GM18505 (cell line): ENCODE results near the gene NOTCH3.

Source experiments
- ATAC-seq: cut with Tn5 transposase; IDR thresholded peaks from one replicate; pipeline ENCODE4 v1.9.1; 2021; ENCODE audit not compliant: unreplicated experiment
- POLR2A ChIP-seq: IDR thresholded peaks from 4 replicates; pipeline ENCODE4 v1.6.1; 2011; ENCODE audit warnings: borderline replicate concordance; ENCODE audit not compliant: insufficient read depth, insufficient read length; ENCODE audit errors: extremely low read depth

Gene NOTCH3

GRCh38 chr19:15200553-15201364 lies at the start of gene NOTCH3:
NOTCH3 (minus strand) TSS chr19:15200995; CDS start chr19:15200905, 90 bp downstream.
- no peak for ATAC-seq

DNA sequence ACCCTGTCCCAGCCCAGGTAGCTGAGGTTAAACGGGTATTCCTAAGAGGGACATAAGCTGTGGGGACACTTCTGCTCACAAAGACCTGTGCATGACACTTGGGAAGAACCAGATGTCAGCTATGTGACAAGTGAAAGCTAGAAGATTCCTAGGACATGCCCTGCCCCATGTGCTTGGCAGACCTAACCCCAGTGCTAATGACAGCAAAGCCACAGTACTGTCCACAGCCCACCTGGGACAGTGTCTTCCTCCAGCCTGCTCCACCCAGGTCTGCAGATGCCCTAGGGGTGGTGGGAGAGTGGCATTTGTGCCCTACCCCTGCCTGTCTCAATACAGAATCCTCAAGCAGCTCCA lies 49.8 kb upstream of the NOTCH3 start:
- TF ChIP-seq POLR2A = no peak
- ATAC-seq = no peak

More at GRCh38 chr19:15200553-15201364, at the start of gene NOTCH3:
- TF ChIP-seq POLR2A = no peak

DNA sequence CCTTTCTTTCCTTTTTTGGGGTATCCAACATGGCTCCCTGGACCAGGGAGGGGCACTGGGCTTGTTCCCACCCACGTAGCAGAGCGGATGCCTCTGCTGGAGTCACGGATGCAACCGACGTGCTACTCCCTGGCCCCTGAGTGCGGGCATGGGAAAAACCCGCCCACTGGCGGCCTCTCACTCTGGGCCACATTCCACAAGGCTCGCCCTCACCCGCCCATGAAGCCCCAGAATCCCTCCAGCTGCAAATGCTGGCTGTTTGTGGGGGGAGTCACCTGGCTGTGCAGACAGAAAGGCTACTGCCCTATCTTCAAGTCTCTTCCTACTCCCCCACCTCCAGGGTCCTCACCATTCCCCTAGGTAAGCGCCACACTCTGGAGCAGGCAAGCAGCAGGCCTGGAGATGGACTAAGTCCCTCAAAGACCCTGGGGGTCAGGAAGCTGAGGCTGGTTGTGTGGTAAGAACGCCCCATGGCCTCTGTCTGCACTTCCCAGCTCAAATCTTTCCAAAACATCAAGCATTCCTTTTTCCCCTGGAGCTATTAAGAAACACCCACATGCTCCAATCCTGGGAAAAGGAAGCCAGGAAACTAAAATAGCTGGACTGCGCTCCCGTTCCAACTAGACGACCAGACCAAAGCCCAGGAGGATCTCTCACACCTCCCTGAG lies 49.3 kb upstream of the NOTCH3 start:
- TF ChIP-seq POLR2A = no peak
- no peak for ATAC-seq

DNA sequence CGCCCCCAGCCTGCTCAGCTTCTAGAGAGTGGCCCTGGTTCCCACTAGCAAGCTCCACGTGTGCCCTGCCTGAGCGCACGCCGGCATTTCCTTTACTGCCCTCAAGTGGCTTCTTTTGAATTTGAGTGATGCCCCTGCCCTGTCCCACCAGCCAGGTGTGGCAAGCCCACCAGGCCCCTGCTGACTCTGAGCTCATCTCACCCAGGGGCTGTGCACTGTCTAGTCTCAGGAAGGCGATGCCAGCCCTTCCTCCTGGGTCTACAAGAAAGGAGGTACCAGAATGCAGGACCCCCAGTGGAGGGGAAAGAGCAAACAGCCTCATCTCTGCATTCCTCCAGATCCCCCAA lies 48.7 kb upstream of the NOTCH3 start:
- no peak for TF ChIP-seq POLR2A
- ATAC-seq = no peak

DNA sequence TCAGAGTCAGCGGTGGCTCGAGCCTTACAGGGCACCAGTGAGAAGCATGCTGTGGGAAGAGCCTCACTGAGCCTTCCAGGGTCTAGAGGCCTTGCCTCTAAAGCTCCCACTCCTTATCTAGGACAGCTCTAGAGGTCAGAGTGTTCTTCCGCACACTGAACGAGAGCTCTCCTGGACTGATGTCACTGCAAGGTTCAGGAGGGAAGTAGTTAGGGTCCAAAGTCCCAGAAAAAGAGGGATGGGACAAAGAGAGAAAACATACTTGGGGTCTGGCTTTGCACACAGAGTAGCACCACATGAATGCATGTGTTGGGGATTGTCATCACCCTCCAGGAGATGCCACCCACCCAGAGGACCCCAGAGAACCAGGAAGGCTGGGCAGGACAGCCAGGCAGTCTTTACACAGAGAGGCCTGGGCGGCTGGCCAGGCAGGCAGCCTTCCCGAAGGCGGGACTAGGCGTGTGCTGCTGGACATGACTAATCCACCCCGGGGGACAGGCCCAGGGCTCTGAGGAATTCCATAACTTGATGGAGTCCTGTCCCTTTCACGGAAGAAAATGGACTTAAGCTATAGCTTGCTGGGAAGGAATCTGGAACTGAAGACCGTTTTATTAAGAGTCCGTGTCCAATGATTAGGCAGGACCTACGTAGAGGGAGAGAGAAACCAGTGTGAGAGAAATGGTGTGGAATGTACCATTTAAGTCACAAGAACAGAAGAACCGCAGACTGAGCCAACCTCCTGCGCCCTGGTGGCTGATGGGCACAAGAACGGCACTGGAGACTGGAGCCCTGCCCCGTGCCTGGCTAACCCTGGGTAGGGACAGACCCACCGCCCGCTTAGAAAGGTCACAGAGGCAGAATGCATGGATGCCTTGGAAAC lies 48.1 kb upstream of the NOTCH3 start:
- TF ChIP-seq POLR2A = no peak
- no peak for ATAC-seq

- no peak for ATAC-seq
- no peak for TF ChIP-seq POLR2A
These were observed 47.3 kb upstream of the NOTCH3 start for GRCh38 chr19:15248106-15248505.

DNA sequence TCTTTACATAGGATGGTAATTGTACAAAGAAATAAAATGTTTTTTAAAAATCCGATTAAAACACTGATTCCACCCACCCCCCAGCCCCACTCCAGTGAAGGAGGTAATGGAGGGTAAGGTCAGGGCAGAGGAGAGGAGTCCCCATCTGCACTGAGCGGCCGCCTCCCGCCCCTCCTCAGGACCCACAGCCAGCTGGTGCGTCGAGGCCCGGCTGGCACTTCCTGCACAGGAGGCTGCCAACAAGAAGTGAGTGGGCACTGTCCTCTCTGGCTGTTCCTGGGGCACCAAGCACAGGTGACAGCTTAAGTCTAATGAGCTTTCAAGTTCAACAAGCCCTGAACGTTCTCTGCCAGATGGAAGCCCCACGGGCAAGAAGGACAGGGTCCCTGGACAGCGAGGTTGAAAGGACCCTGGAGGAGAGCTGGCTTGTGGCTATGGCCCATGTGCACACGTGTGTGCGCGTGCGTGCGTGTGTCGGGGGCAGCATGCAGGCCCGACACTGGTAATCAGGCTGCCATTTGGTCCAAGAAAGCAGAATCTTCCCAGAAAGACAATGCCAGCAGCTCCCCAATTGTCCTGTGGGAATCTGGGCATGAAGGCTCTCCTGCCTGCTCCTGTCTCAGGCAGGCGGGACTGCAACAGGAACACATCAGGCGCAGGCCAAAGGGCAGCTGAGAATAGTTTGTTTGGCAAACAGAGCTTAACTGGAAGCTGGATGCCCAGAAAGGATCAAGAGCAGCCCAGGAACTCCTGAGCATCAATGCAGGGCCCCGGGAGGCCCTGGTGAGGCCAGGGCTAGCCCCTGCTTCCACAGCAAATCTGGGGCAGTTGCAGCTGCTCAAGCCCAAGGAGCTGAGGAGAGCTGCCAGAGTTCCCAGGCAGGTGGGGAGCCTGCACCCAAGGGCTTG lies 46.6 kb upstream of the NOTCH3 start:
- TF ChIP-seq POLR2A = no peak
- ATAC-seq = no peak

GRCh38 chr19:15246198-15246481 lies 45.3 kb upstream of the NOTCH3 start:
- TF ChIP-seq POLR2A = no peak
- no peak for ATAC-seq

DNA sequence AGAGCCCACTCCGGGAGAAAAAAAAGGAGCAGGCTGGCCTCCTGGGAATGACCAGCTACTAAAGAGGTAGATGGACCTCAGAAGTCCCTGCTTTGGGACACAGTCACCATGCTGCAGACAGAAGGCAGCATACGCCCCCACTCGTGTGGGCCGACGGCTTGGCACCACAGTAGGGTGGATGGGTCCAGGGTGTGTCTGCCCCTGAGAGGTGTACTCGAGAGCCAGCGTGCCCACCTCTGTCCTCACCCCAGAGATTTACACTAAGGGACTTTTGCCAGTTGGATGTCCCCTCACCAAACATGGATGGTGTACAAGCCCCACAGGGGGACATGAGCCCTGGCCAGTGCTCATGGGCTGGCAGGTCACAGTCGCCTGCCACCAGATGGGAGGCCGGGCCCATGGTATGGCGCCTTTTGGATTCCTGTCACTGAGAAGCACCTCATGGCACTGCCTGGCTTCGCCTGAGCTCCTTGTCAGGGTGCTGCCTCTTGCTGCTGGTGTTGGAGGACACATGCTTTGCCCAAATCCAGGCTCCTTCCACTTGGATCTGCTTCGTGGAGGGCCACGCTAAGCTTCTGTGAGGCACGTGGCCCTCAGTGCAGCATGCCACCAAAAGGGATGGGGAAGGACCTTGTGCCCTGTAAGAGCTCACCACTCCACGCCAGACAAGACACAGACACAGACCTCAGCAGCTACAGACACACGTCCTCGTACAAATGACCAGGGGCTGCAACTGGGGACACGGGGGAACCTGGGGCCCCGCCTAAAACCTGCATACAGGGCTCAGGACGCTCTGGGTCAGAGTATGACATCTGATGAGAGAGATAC lies 44.8 kb upstream of the NOTCH3 start:
- ATAC-seq = no peak
- TF ChIP-seq POLR2A = no peak

DNA sequence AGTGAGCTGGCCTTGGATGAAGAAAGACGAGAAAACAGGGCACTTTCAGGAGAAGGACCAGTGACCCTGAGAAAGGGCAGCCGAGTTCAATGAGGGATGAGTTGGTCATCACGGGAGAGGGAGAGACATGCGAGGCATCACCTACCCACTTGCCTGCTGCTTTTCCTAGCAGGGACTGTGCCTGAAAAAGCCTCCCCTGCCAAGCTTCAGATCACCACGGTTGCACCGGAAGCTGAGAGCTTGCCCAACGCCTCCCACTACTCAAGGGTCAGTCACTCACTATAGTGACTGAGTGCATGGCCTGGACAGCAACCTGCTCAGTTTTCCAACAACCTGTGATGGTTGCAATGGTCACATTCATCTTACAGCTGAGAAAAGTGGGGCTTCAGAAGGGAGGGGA lies 44.0 kb upstream of the NOTCH3 start:
- TF ChIP-seq POLR2A = no peak
- no peak for ATAC-seq

- TF ChIP-seq POLR2A = no peak
- ATAC-seq = no peak
These were observed 43.5 kb upstream of the NOTCH3 start for GRCh38 chr19:15244106-15244803.
